Measurements from ENCODE around the gene HECTD3.
"Not testable (repeated sequence)": the region's sequence is repeated elsewhere in the genome, so short reads cannot be mapped to it uniquely, and the experiment has no call there.

HECTD3 gene

GRCh38 chr1:44985747-44986359, 25.3 kb downstream of the HECTD3 start:
- no peak for DNase-seq

GRCh38 chr1:44977372-44977771, 33.8 kb downstream of the HECTD3 start:
- DNase-seq, result not testable (repeated sequence)

GRCh38 chr1:44976252-44976651, 34.9 kb downstream of the HECTD3 start:
- no peak for DNase-seq

GRCh38 chr1:44973645-44974044, 37.5 kb downstream of the HECTD3 start:
- no peak for DNase-seq

- no peak for DNase-seq
Observed at GRCh38 chr1:44970317-44970716, 40.8 kb downstream of the HECTD3 start.

GRCh38 chr1:44964396-44964795, 46.7 kb downstream of the HECTD3 start:
- DNase-seq, result no peak

- no peak for DNase-seq
Observed at GRCh38 chr1:44962729-44963128, 48.4 kb downstream of the HECTD3 start.

- DNase-seq, result not testable (repeated sequence)
Observed at GRCh38 chr1:44962022-44962421, 49.1 kb downstream of the HECTD3 start.

- not testable (repeated sequence) for DNase-seq
Observed at GRCh38 chr1:44957566-44957965, 53.6 kb downstream of the HECTD3 start.

GRCh38 chr1:44956077-44956476, 55.0 kb downstream of the HECTD3 start:
- DNase-seq, result not testable (repeated sequence)
